HG02623 (cell line): ENCODE data around the gene SLC25A13.
"Not testable (repeated sequence)": the region's sequence is repeated elsewhere in the genome, so short reads cannot be mapped to it uniquely, and the experiment has no call there.

Experiments used
- ATAC-seq: cut with Tn5 transposase; IDR thresholded peaks from one replicate; pipeline ENCODE4 v1.9.1; 2021; ENCODE audit warnings: moderate library complexity; ENCODE audit not compliant: unreplicated experiment

SLC25A13 gene

GRCh38 chr7:96300502-96300901 is 21.4 kb downstream of the SLC25A13 start:
- no peak for ATAC-seq

GRCh38 chr7:96299496-96299895 is 22.4 kb downstream of the SLC25A13 start:
- no peak for ATAC-seq

GRCh38 chr7:96297876-96298275 is 24.0 kb downstream of the SLC25A13 start:
- ATAC-seq, result no peak

- ATAC-seq, result not testable (repeated sequence)
Measured at GRCh38 chr7:96297446-96297845, 24.5 kb downstream of the SLC25A13 start.

- ATAC-seq, result not testable (repeated sequence)
Measured at GRCh38 chr7:96293911-96294310, 28.0 kb downstream of the SLC25A13 start.

- no peak for ATAC-seq
Measured at GRCh38 chr7:96287559-96287958, 34.3 kb downstream of the SLC25A13 start.

GRCh38 chr7:96287132-96287531 is 34.8 kb downstream of the SLC25A13 start:
- ATAC-seq, result no peak

GRCh38 chr7:96285579-96285978 is 36.3 kb downstream of the SLC25A13 start:
- peak; percentile 73 for ATAC-seq

GRCh38 chr7:96284835-96285234 is 37.1 kb downstream of the SLC25A13 start:
- ATAC-seq, result peak; percentile 54

- ATAC-seq, result no peak
Measured at GRCh38 chr7:96284240-96284639, 37.7 kb downstream of the SLC25A13 start.

- no peak for ATAC-seq
Measured at GRCh38 chr7:96282835-96283234, 39.1 kb downstream of the SLC25A13 start.

GRCh38 chr7:96277921-96278320 is 44.0 kb downstream of the SLC25A13 start:
- ATAC-seq, result no peak

GRCh38 chr7:96276019-96276418 is 45.9 kb downstream of the SLC25A13 start:
- ATAC-seq, result no peak

GRCh38 chr7:96273716-96274115 is 48.2 kb downstream of the SLC25A13 start:
- no peak for ATAC-seq

- no peak for ATAC-seq
Measured at GRCh38 chr7:96269246-96269994, 52.5 kb downstream of the SLC25A13 start.

GRCh38 chr7:96266580-96266979 is 55.3 kb downstream of the SLC25A13 start:
- no peak for ATAC-seq

- no peak for ATAC-seq
Measured at GRCh38 chr7:96266015-96266414, 55.9 kb downstream of the SLC25A13 start.

- no peak for ATAC-seq
Measured at GRCh38 chr7:96253964-96254363, 67.9 kb downstream of the SLC25A13 start.

- ATAC-seq, result no peak
Measured at GRCh38 chr7:96253441-96253840, 68.5 kb downstream of the SLC25A13 start.

GRCh38 chr7:96250776-96251361 is 71.0 kb downstream of the SLC25A13 start:
- ATAC-seq, result no peak

- no peak for ATAC-seq
Measured at GRCh38 chr7:96248405-96248804, 73.5 kb downstream of the SLC25A13 start.

GRCh38 chr7:96246919-96247318 is 75.0 kb downstream of the SLC25A13 start:
- no peak for ATAC-seq

- no peak for ATAC-seq
Measured at GRCh38 chr7:96244992-96245292, 77.0 kb downstream of the SLC25A13 start.
